Testis (tissue), 3 donors: ENCODE data around the gene RPS6KA4. TPM values are rescaled to one million over a fixed set of nuclear protein-coding genes. Genes with fewer than 3 reads are reported as not detected.

Experiments used
- DNase-seq: peaks from one replicate; pipeline ENCODE4 v3.0.0-alpha.2; 2019
- H3K27ac ChIP-seq, 2 donors: fragments of 200-600 bp; sonication (generic); one replicate each; pipeline ENCODE4 v1.5.1; 2019
- H3K27me3 ChIP-seq: fragments of 200-600 bp; sonication (generic); one replicate; pipeline ENCODE4 v1.5.1; 2019
- H3K36me3 ChIP-seq: fragments of 200-600 bp; sonication (generic); one replicate; pipeline ENCODE4 v1.5.1; 2017; ENCODE audit warnings: low read depth; ENCODE audit errors: missing control alignments
- H3K4me1 ChIP-seq: fragments of 200-600 bp; sonication (generic); one replicate; pipeline ENCODE4 v1.5.1; 2019
- H3K4me3 ChIP-seq, 2 donors: fragments of 200-600 bp; sonication (generic); one replicate each; pipeline ENCODE4 v1.5.1; 2017 to 2019
- H3K9me3 ChIP-seq: fragments of 200-600 bp; sonication (generic); one replicate; pipeline ENCODE4 v1.5.1; 2017
- CTCF ChIP-seq, 3 experiments: fragments of 450-650 bp in 2 of 3; fragments of 200-600 bp in 1 of 3; sonication (generic) in 1 of 3; IDR thresholded peaks; one replicate each; pipeline ENCODE4 v1.5.1; 2016 to 2019; ENCODE audit warnings: antibody characterized with exemption in 3 of 3, mild to moderate bottlenecking in 2 of 3, moderate library complexity in 1 of 3
- POLR2A ChIP-seq: fragments of 450-650 bp; IDR thresholded peaks from one replicate; pipeline ENCODE4 v1.6.1; 2017; ENCODE audit warnings: antibody characterized with exemption, mild to moderate bottlenecking, moderate library complexity
- WGBS, 2 donors: methylation state at CpG; one replicate each; pipeline ENCODE4 v1.1.5; 2018; 5-methylcytosine and 5-hydroxymethylcytosine counted together
- intact Hi-C: fragments of 100-400 bp; cut with DNase I; formaldehyde crosslinking; loops from one replicate; pipeline ENCODE4 v1.15.1; 2023; ENCODE audit warnings: low total_unique reads
- polyA plus RNA-seq: library from polyadenylated mRNA; stranded (reverse); fragments of 350-450 nt; fragmentation: Illumina TruSeq; extraction: RNeasy Lipid Tissue Mini Kit (QIAGEN cat#74804); gene quantifications from one replicate; pipeline ENCODE4 v1.2.3, GENCODE V29; 2014; ENCODE audit warnings: low read depth, low replicate concordance; ENCODE audit not compliant: insufficient read depth
- total RNA-seq, 2 donors: library from RNA; depleted of rRNA; stranded (reverse); fragments of >200 nt; gene quantifications; one replicate each; pipeline ENCODE4 v1.2.3, GENCODE V29; 2016

RPS6KA4 gene
- total and polyA plus RNA-seq, 3 donors from 2014 or later = 9.2 to 15.6 (median 15.6) TPM

- Histone ChIP-seq H3K9me3 (no peaks in the 10 kb centered on the region), H3K4me3 (no peak overlapping the region), H3K36me3 (no peaks in the 10 kb centered on the region), H3K4me1 (peaks cover 12% of the 10 kb centered on the region), H3K27me3 (no peaks in the 10 kb centered on the region), H3K27ac (no peak overlapping the region)
- no peak for TF ChIP-seq POLR2A
- TF ChIP-seq CTCF (IDR thresholded peaks at IDR 0.05) = peak in 1 of 3 experiments; percentile 8
- intact Hi-C loops = no loop called here
- no peak for DNase-seq
- WGBS, 2 donors = 82 to 100% methylated on average over 2 to 18 of the region's 18 CpGs
Observed at GRCh38 chr11:64343767-64344559, 15.0 kb upstream of the RPS6KA4 start.

GRCh38 chr11:64344787-64345186, 14.2 kb upstream of the RPS6KA4 start:
- TF ChIP-seq CTCF (IDR thresholded peaks at IDR 0.05) (no peak), POLR2A (no peak)
- peaks cover 12% of the 10 kb centered on the region for H3K4me1 ChIP-seq
- no peak overlapping the region for H3K27ac ChIP-seq
- intact Hi-C loops = no loop called here
- H3K4me3 ChIP-seq = no peak overlapping the region
- DNase-seq = no peak
- no peaks in the 10 kb centered on the region for H3K9me3 ChIP-seq
- WGBS, 2 donors = 89 to 91% methylated on average over 18 to 28 of the region's 28 CpGs
- no peaks in the 10 kb centered on the region for H3K36me3 ChIP-seq
- no peaks in the 10 kb centered on the region for H3K27me3 ChIP-seq

GRCh38 chr11:64347193-64347867, 11.6 kb upstream of the RPS6KA4 start:
- no peak overlapping the region for H3K27ac ChIP-seq
- no peaks in the 10 kb centered on the region for H3K36me3 ChIP-seq
- no peak overlapping the region for H3K4me3 ChIP-seq
- TF ChIP-seq POLR2A (no peak), CTCF (IDR thresholded peaks at IDR 0.05) (no peak)
- WGBS, 2 donors = 79 to 91% methylated on average over 8 to 12 of the region's 12 CpGs
- intact Hi-C loops = no loop called here
- H3K27me3 ChIP-seq = no peaks in the 10 kb centered on the region
- DNase-seq = no peak
- H3K4me1 ChIP-seq = peaks cover 3% of the 10 kb centered on the region
- no peaks in the 10 kb centered on the region for H3K9me3 ChIP-seq

- intact Hi-C loops = no loop called here
- Histone ChIP-seq H3K4me1 (peaks cover 1% of the 10 kb centered on the region), H3K36me3 (no peaks in the 10 kb centered on the region), H3K4me3 (no peak overlapping the region), H3K27ac (no peak overlapping the region), H3K9me3 (no peaks in the 10 kb centered on the region), H3K27me3 (no peaks in the 10 kb centered on the region)
- TF ChIP-seq POLR2A (no peak), CTCF (IDR thresholded peaks at IDR 0.05) (no peak)
- WGBS, 2 donors = 79 to 80% methylated on average over 9 to 14 of the region's 14 CpGs
- no peak for DNase-seq
Observed at GRCh38 chr11:64348383-64349024, 10.5 kb upstream of the RPS6KA4 start.
